Activated T-helper 17 cell treated with anti-CD3 and anti-CD28 coated beads, Interleukin-2, amount 50 U/mL, for 72 hours (primary cell): Measurements from ENCODE around the gene GALNT17. TPM values are rescaled to one million over a fixed set of nuclear protein-coding genes. Genes with fewer than 3 reads are reported as not detected.
"Not testable (repeated sequence)": the region's sequence is repeated elsewhere in the genome, so short reads cannot be mapped to it uniquely, and the experiment has no call there.

ENCODE experiments used
- ATAC-seq: fragments of 150-1000 bp; cut with Tn5 transposase; replicated peaks from 2 replicates; pipeline ENCODE4 v1.10.0; 2021; ENCODE audit warnings: mild to moderate bottlenecking, moderate library complexity
- H3K27ac Mint-ChIP-seq: one replicate; pipeline ENCODE4 v1.8.0; 2022; ENCODE audit warnings: mixed read lengths
- H3K27me3 Mint-ChIP-seq: one replicate; pipeline ENCODE4 v1.8.0; 2022; ENCODE audit warnings: mixed read lengths
- H3K36me3 Mint-ChIP-seq: one replicate; pipeline ENCODE4 v1.8.0; 2022; ENCODE audit warnings: low read depth, mild to moderate bottlenecking, mixed read lengths
- H3K4me1 Mint-ChIP-seq: one replicate; pipeline ENCODE4 v1.8.0; 2022; ENCODE audit warnings: mixed read lengths
- H3K4me3 Mint-ChIP-seq: one replicate; pipeline ENCODE4 v1.8.0; 2022; ENCODE audit warnings: mild to moderate bottlenecking, mixed read lengths
- H3K9me3 Mint-ChIP-seq: one replicate; pipeline ENCODE4 v1.8.0; 2022; ENCODE audit warnings: mixed read lengths
- total RNA-seq, 2 donors: library from RNA; stranded (reverse); gene quantifications; one replicate each; pipeline ENCODE4 v1.2.3, GENCODE V29; 2022

The GALNT17 gene
- total RNA-seq, 2 donors from 2014 or later: not detected

GRCh38 chr7:71236230-71237105 lies 104.5 kb downstream of the GALNT17 start:
- H3K9me3 Mint-ChIP-seq: peaks cover 15% of the 10 kb centered on the region

GRCh38 chr7:71237945-71238344 lies 106.0 kb downstream of the GALNT17 start:
- Mint-ChIP-seq H3K27me3 (no peaks in the 10 kb centered on the region), H3K4me3 (no peak overlapping the region), H3K9me3 (peaks cover 6% of the 10 kb centered on the region), H3K27ac (no peak overlapping the region), H3K4me1 (no peaks in the 10 kb centered on the region), H3K36me3 (no peaks in the 10 kb centered on the region)
- ATAC-seq: no peak

More at GRCh38 chr7:71236230-71237105, 104.5 kb downstream of the GALNT17 start:
- no peak for ATAC-seq
- Mint-ChIP-seq H3K36me3 (no peaks in the 10 kb centered on the region), H3K4me1 (no peaks in the 10 kb centered on the region), H3K27me3 (no peaks in the 10 kb centered on the region), H3K27ac (no peak overlapping the region), H3K4me3 (no peak overlapping the region)

GRCh38 chr7:71238581-71239295 lies 106.8 kb downstream of the GALNT17 start:
- Mint-ChIP-seq H3K27ac (no peak overlapping the region), H3K4me1 (no peaks in the 10 kb centered on the region), H3K4me3 (no peak overlapping the region), H3K9me3 (peaks cover 9% of the 10 kb centered on the region), H3K27me3 (no peaks in the 10 kb centered on the region), H3K36me3 (no peaks in the 10 kb centered on the region)
- no peak for ATAC-seq

- Mint-ChIP-seq H3K9me3 (peaks cover 8% of the 10 kb centered on the region), H3K4me3 (no peak overlapping the region), H3K27ac (no peak overlapping the region), H3K4me1 (no peaks in the 10 kb centered on the region), H3K27me3 (no peaks in the 10 kb centered on the region), H3K36me3 (no peaks in the 10 kb centered on the region)
- no peak for ATAC-seq
These were observed 107.8 kb downstream of the GALNT17 start for GRCh38 chr7:71239586-71240268.

GRCh38 chr7:71243736-71244410 lies 111.9 kb downstream of the GALNT17 start:
- H3K27ac Mint-ChIP-seq: no peak overlapping the region
- no peaks in the 10 kb centered on the region for H3K27me3 Mint-ChIP-seq
- no peak overlapping the region for H3K4me3 Mint-ChIP-seq
- no peaks in the 10 kb centered on the region for H3K4me1 Mint-ChIP-seq
- peaks cover 19% of the 10 kb centered on the region for H3K9me3 Mint-ChIP-seq
- ATAC-seq: no peak
- no peaks in the 10 kb centered on the region for H3K36me3 Mint-ChIP-seq

GRCh38 chr7:71245038-71245437 lies 113.1 kb downstream of the GALNT17 start:
- peaks cover 19% of the 10 kb centered on the region for H3K9me3 Mint-ChIP-seq
- no peak overlapping the region for H3K4me3 Mint-ChIP-seq
- H3K36me3 Mint-ChIP-seq: no peaks in the 10 kb centered on the region
- H3K4me1 Mint-ChIP-seq: no peaks in the 10 kb centered on the region
- H3K27ac Mint-ChIP-seq: no peak overlapping the region
- H3K27me3 Mint-ChIP-seq: no peaks in the 10 kb centered on the region
- no peak for ATAC-seq

- no peaks in the 10 kb centered on the region for H3K27me3 Mint-ChIP-seq
- H3K27ac Mint-ChIP-seq: no peak overlapping the region
- no peak for ATAC-seq
- no peaks in the 10 kb centered on the region for H3K36me3 Mint-ChIP-seq
- H3K9me3 Mint-ChIP-seq: peaks cover 15% of the 10 kb centered on the region
- no peaks in the 10 kb centered on the region for H3K4me1 Mint-ChIP-seq
- no peak overlapping the region for H3K4me3 Mint-ChIP-seq
These were observed 119.8 kb downstream of the GALNT17 start for GRCh38 chr7:71251706-71252105.

- no peaks in the 10 kb centered on the region for H3K36me3 Mint-ChIP-seq
- peaks cover 19% of the 10 kb centered on the region for H3K9me3 Mint-ChIP-seq
- H3K27ac Mint-ChIP-seq: no peak overlapping the region
- ATAC-seq: no peak
- H3K4me3 Mint-ChIP-seq: no peak overlapping the region
- no peaks in the 10 kb centered on the region for H3K27me3 Mint-ChIP-seq
- no peaks in the 10 kb centered on the region for H3K4me1 Mint-ChIP-seq
These were observed 122.8 kb downstream of the GALNT17 start for GRCh38 chr7:71254751-71255150.

DNA sequence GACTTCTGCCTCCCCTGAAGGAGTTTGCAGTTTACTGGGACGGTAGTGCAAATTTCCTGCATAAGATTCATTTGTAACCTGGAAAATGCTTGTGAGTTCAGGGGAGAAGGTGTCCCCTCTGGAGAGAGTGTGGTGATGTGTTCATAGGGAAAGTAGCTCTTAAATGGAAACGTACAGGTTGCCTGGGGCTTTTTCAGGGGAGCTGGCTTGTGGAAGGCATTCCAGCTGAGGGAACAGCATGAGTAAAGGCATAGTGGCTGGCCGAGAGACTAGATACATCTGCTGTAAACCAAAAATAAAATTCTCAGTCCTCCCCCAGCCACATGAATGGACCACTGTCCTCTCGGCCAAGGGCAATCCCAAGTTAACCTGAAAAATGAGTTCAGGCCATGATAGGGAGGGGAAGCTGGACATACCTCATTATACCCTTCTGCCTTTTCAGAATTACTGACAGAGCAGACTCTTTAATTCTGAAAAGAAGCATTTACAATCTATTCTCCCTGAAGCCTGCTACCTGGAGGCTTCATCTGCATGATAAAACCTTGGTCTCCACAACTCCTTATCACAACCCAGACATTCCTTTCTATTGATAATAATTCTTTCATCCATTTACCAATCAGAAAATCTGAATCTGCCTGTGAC lies 123.7 kb downstream of the GALNT17 start:
- H3K4me3 Mint-ChIP-seq: no peak overlapping the region
- no peaks in the 10 kb centered on the region for H3K36me3 Mint-ChIP-seq
- H3K27me3 Mint-ChIP-seq: no peaks in the 10 kb centered on the region
- no peak for ATAC-seq
- no peaks in the 10 kb centered on the region for H3K4me1 Mint-ChIP-seq
- H3K27ac Mint-ChIP-seq: no peak overlapping the region
- peaks cover 19% of the 10 kb centered on the region for H3K9me3 Mint-ChIP-seq

- H3K27ac Mint-ChIP-seq: no peak overlapping the region
- H3K9me3 Mint-ChIP-seq: peaks cover 18% of the 10 kb centered on the region
- H3K4me3 Mint-ChIP-seq: no peak overlapping the region
- ATAC-seq: no peak
- no peaks in the 10 kb centered on the region for H3K36me3 Mint-ChIP-seq
- H3K27me3 Mint-ChIP-seq: no peaks in the 10 kb centered on the region
- no peaks in the 10 kb centered on the region for H3K4me1 Mint-ChIP-seq
These were observed 129.1 kb downstream of the GALNT17 start for GRCh38 chr7:71261066-71261465.

- not testable (repeated sequence) for ATAC-seq, H3K4me3 Mint-ChIP-seq, H3K36me3 Mint-ChIP-seq, H3K27me3 Mint-ChIP-seq, H3K4me1 Mint-ChIP-seq, H3K27ac Mint-ChIP-seq
- peaks cover 23% of the 10 kb centered on the region for H3K9me3 Mint-ChIP-seq
These were observed 130.9 kb downstream of the GALNT17 start for GRCh38 chr7:71262834-71263233.

DNA sequence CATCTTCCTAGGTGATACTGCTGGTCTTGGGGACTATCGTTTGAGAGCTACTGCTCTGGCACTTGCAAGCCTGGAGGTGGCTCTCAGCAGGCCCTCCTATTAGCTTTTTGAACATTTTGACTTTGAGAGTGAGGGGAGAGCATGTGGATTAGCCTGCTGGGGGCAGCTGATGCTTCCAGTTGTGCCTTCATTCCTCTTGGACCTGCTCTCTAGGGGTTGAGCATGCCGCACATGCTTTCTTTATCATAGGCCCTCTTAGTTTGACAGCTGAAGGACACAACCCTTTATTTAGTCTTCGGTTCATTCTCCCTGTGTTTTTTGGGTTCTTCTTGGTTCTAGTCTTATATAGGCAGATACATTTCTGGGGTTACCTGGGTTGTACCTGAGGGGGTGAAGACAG lies 132.1 kb downstream of the GALNT17 start:
- no peaks in the 10 kb centered on the region for H3K27me3 Mint-ChIP-seq
- H3K9me3 Mint-ChIP-seq: peaks cover 16% of the 10 kb centered on the region
- H3K4me1 Mint-ChIP-seq: no peaks in the 10 kb centered on the region
- no peak for ATAC-seq
- no peaks in the 10 kb centered on the region for H3K36me3 Mint-ChIP-seq
- H3K4me3 Mint-ChIP-seq: no peak overlapping the region
- no peak overlapping the region for H3K27ac Mint-ChIP-seq

- ATAC-seq: no peak
- H3K36me3 Mint-ChIP-seq: no peaks in the 10 kb centered on the region
- no peaks in the 10 kb centered on the region for H3K27me3 Mint-ChIP-seq
- H3K27ac Mint-ChIP-seq: no peak overlapping the region
- no peaks in the 10 kb centered on the region for H3K4me1 Mint-ChIP-seq
- no peak overlapping the region for H3K4me3 Mint-ChIP-seq
- peaks cover 10% of the 10 kb centered on the region for H3K9me3 Mint-ChIP-seq
These were observed 135.0 kb downstream of the GALNT17 start for GRCh38 chr7:71266912-71267311.
